Neuronal stem cell (in vitro differentiated cells): ENCODE data around the gene EMC1.

ENCODE experiments used
- DNase-seq: peaks from one replicate; pipeline ENCODE4 v3.0.0-alpha.2; 2013; ENCODE audit warnings: low spot score
- H2AFZ ChIP-seq: one replicate; pipeline ENCODE4 v1.6.1; 2013; ENCODE audit warnings: mild to moderate bottlenecking, low read length, inconsistent platforms
- H2AK5ac ChIP-seq: 2 replicates; pipeline ENCODE4 v1.6.1; 2013; ENCODE audit warnings: low read depth, mild to moderate bottlenecking, inconsistent platforms, low read length, moderate library complexity, mixed read lengths
- H2BK120ac ChIP-seq: 2 replicates; pipeline ENCODE4 v1.6.1; 2013; ENCODE audit warnings: low read depth, mild to moderate bottlenecking, inconsistent platforms, low read length, moderate library complexity, mixed read lengths
- H2BK12ac ChIP-seq: one replicate; pipeline ENCODE4 v1.6.1; 2013; ENCODE audit warnings: low read length, inconsistent platforms
- H2BK15ac ChIP-seq: 2 replicates; pipeline ENCODE4 v1.6.1; 2013; ENCODE audit warnings: mild to moderate bottlenecking, low read length, inconsistent platforms, mixed read lengths
- H2BK5ac ChIP-seq: one replicate; pipeline ENCODE4 v1.6.1; 2013; ENCODE audit warnings: inconsistent platforms, mild to moderate bottlenecking, low read length, moderate library complexity
- H3K14ac ChIP-seq: one replicate; pipeline ENCODE4 v1.6.1; 2013; ENCODE audit warnings: low read length, inconsistent platforms
- H3K18ac ChIP-seq: 2 replicates; pipeline ENCODE4 v1.6.1; 2013; ENCODE audit warnings: low read length, inconsistent platforms
- H3K23ac ChIP-seq: 2 replicates; pipeline ENCODE4 v1.6.1; 2013; ENCODE audit warnings: low read depth, mild to moderate bottlenecking, mixed read lengths, low read length, inconsistent platforms; ENCODE audit not compliant: poor library complexity
- H3K27ac ChIP-seq: replicated peaks from 3 replicates; pipeline ENCODE4 v1.5.1; 2013; ENCODE audit warnings: low read length, inconsistent platforms
- H3K27me3 ChIP-seq, 3 experiments: 2 replicates each; pipeline ENCODE4 v1.6.1; 2013; ENCODE audit warnings: low read length in 3 of 3, mild to moderate bottlenecking in 2 of 3, inconsistent platforms in 1 of 3, low read depth in 1 of 3, mixed read lengths in 1 of 3, moderate library complexity in 1 of 3; ENCODE audit not compliant: control insufficient read depth in 3 of 3, insufficient read depth in 3 of 3
- H3K36me3 ChIP-seq, 2 donors: replicated peaks in 1 of 2; 2 replicates each; pipeline ENCODE4 v1.6.1; 2013; ENCODE audit warnings: low read length in 2 of 2; ENCODE audit not compliant: control insufficient read depth in 2 of 2, insufficient read depth in 2 of 2
- H3K4ac ChIP-seq: 2 replicates; pipeline ENCODE4 v1.6.1; 2013; ENCODE audit warnings: inconsistent platforms, mild to moderate bottlenecking, low read length, moderate library complexity
- H3K4me1 ChIP-seq, 2 donors: 1 replicate in 1 of 2; 2 replicates in 1 of 2; pipeline ENCODE4 v1.6.1; 2013; ENCODE audit warnings: low read length in 2 of 2, low read depth in 1 of 2; ENCODE audit not compliant: control insufficient read depth in 2 of 2, insufficient read depth in 1 of 2
- H3K4me2 ChIP-seq: one replicate; pipeline ENCODE4 v1.6.1; 2013; ENCODE audit warnings: mild to moderate bottlenecking, low read length, inconsistent platforms; ENCODE audit not compliant: insufficient read depth, poor library complexity, severe bottlenecking
- H3K4me3 ChIP-seq, 2 donors: 2 replicates each; pipeline ENCODE4 v1.5.1; 2013; ENCODE audit warnings: low read length in 2 of 2, mild to moderate bottlenecking in 2 of 2, inconsistent platforms in 1 of 2, moderate library complexity in 1 of 2
- H3K79me1 ChIP-seq: one replicate; pipeline ENCODE4 v1.6.1; 2013; ENCODE audit warnings: low read depth, mild to moderate bottlenecking, inconsistent platforms, low read length, moderate library complexity
- H3K9ac ChIP-seq: one replicate; pipeline ENCODE4 v1.6.1; 2013; ENCODE audit warnings: mild to moderate bottlenecking, low read depth, low read length, inconsistent platforms; ENCODE audit not compliant: poor library complexity
- H3K9me3 ChIP-seq, 2 donors: replicated peaks in 1 of 2; 2 replicates each; pipeline versions ENCODE3 to v1.6.1; 2013; ENCODE audit warnings: low read length in 2 of 2, mild to moderate bottlenecking in 2 of 2, inconsistent platforms in 1 of 2, low read depth in 1 of 2, mixed read lengths in 1 of 2, moderate library complexity in 1 of 2; ENCODE audit not compliant: control insufficient read depth in 2 of 2, insufficient read depth in 1 of 2
- H4K8ac ChIP-seq: one replicate; pipeline ENCODE4 v1.6.1; 2013; ENCODE audit warnings: low read depth, mild to moderate bottlenecking, inconsistent platforms, low read length, moderate library complexity
- H4K91ac ChIP-seq: one replicate; pipeline ENCODE4 v1.6.1; 2013; ENCODE audit warnings: low read length, low read depth, mild to moderate bottlenecking, inconsistent platforms; ENCODE audit not compliant: poor library complexity
- WGBS, 2 donors: extraction: QIAGEN DNeasy Blood & Tissue Kit; methylation state at CpG; one replicate each; pipeline ENCODE4 v1.1.7; 2013; ENCODE audit warnings: missing lambda C conversion rate in 2 of 2, mixed read lengths in 1 of 2; ENCODE audit not compliant: insufficient read length in 2 of 2, insufficient replicate concordance in 1 of 2; ENCODE audit errors: extremely low coverage in 2 of 2; 5-methylcytosine and 5-hydroxymethylcytosine counted together

Gene EMC1

DNA sequence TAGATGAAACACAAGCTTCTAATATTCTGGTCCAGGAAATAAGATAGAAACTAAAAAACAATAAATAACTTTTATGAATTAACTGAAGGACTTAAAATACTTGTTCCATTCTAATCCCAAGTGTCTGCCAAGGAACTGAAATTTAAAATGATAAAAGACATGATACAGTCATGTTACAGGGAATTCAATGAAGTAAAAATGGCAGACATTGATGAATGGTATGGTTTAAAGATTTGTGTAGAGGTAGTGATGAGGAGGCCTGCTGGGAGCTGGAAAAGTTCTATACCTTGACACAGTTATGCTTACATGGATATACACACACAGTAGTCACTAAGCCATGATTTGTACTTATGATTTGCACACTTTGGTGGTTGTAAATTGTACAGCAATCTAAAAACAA, 39.2 kb downstream of the EMC1 start:
- no peak overlapping the region for H3K9ac ChIP-seq
- H3K18ac ChIP-seq = no peak overlapping the region
- H3K36me3 ChIP-seq = peaks cover 0 to 57% of the 10 kb centered on the region in 2 donors
- no peak overlapping the region for H2AFZ ChIP-seq
- peaks cover 6 to 8% of the 10 kb centered on the region in 2 donors for H3K4me1 ChIP-seq
- no peak overlapping the region for H3K23ac ChIP-seq
- H3K9me3 ChIP-seq = no peaks in the 10 kb centered on the region
- no peaks in the 10 kb centered on the region for H3K27me3 ChIP-seq
- no peak overlapping the region for H2BK120ac ChIP-seq
- H3K4me2 ChIP-seq = no peak overlapping the region
- peaks cover 6% of the 10 kb centered on the region for H3K79me1 ChIP-seq
- no peak overlapping the region for H2BK15ac ChIP-seq
- no peak overlapping the region for H3K14ac ChIP-seq
- no peak overlapping the region for H3K4me3 ChIP-seq
- H2BK5ac ChIP-seq = no peak overlapping the region
- no peak overlapping the region for H3K27ac ChIP-seq
- H2AK5ac ChIP-seq = no peak overlapping the region
- no peak overlapping the region for H3K4ac ChIP-seq
- no peak for DNase-seq
- H2BK12ac ChIP-seq = no peak overlapping the region
- H4K8ac ChIP-seq = no peak overlapping the region
- no peak overlapping the region for H4K91ac ChIP-seq

DNA sequence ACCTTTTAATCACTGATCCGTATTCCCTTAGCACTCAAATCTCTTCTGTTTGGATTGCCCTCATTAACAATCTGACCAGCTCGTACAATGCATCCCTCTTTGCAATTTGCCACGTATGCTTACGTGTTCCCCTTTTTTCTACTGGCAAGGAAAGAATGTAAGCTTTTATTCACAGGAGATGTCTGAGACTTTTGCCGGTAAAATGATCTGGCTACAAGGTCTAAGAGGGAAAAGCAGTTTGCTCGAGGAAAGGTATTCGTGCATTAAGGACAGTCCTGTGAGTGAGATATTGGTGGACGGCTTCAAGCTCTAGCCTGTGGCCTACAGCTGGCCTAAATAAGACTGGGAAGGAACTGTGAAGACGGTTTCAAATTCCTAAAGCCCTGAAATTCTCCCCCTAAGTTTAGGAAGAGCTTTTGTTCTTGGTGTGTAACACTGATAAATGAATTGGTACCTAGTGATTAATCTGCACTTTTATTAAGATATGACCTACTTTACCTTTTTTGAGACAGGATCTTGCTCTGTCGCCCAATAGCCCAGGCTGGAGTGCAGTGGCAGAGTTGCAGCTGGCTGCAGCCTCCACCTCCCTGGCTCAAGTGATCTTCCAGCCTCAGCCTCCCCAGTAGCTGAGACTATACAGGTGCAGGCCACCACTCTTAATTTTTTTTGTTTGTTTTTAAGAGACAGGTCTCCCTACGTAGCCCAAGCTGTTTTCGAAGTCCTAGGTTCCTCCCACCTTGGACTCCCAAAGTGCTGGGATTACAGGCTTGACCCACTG, 40.4 kb downstream of the EMC1 start:
- H3K23ac ChIP-seq = no peak overlapping the region
- H3K27me3 ChIP-seq = no peaks in the 10 kb centered on the region
- peak overlapping the region; percentile 88 for H2AFZ ChIP-seq
- no peak overlapping the region for H4K91ac ChIP-seq
- no peaks in the 10 kb centered on the region for H3K9me3 ChIP-seq
- H3K36me3 ChIP-seq = peaks cover 0 to 45% of the 10 kb centered on the region in 2 donors
- WGBS, 2 donors = no CpG with 5 or more reads among the region's 12 CpGs
- no peak overlapping the region for H2AK5ac ChIP-seq
- no peak overlapping the region for H3K18ac ChIP-seq
- no peak overlapping the region for H2BK12ac ChIP-seq
- H3K14ac ChIP-seq = no peak overlapping the region
- H3K4ac ChIP-seq = no peak overlapping the region
- peak overlapping the region; percentile 66 for H3K4me2 ChIP-seq
- H3K79me1 ChIP-seq = peaks cover 6% of the 10 kb centered on the region
- H2BK5ac ChIP-seq = no peak overlapping the region
- peaks cover 7 to 8% of the 10 kb centered on the region in 2 donors for H3K4me1 ChIP-seq
- H2BK15ac ChIP-seq = no peak overlapping the region
- peak overlapping the region; percentile 75 to 96 for H3K4me3 ChIP-seq
- DNase-seq = no peak
- H3K27ac ChIP-seq = peak overlapping the region; percentile 67
- no peak overlapping the region for H3K9ac ChIP-seq
- no peak overlapping the region for H4K8ac ChIP-seq
- no peak overlapping the region for H2BK120ac ChIP-seq

DNA sequence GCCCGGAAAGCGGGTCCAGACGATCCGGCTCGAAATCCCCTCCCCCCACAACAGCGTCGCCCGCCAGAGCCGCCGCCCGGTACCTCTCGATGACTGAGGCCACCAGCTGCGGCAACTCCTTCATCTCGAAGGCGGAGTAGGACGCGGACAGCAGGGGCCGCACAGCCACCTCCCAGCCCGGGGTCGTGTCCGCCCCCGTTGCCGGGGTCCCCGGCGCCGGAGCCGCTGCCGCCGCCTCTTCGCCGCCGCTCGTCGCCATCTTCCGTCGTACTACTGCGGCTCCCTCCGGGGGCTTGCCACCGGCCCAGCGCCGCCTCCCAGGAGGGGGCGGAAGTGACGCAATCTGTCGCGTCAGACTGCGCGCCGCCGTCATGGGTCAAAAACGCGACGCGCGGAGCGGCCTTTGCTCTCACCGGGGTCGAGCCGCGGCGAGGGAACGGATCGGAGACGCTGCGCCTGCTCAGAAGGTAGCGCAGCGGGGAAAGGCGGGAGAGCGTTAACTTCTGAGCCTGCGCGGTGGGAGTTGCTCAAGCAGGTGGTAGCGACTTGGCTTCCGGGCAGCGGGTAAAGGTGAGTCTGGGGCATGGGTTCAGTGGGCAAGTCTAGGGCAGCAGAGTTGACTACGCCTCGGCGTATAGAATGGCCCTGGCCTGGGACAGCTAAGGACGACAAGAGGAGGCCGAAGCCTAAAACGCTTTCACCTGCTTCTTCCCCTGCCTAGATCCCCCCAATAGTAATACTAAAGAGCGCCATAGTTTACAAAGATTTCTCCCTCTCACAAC, 41.1 kb downstream of the EMC1 start, which contains the start of gene UBR4:
UBR4 (minus strand) TSS at position 277 of the 782 bp plus-strand sequence; CDS start at position 259, 18 bp downstream.
- peaks cover 6% of the 10 kb centered on the region for H3K79me1 ChIP-seq
- no peaks in the 10 kb centered on the region for H3K9me3 ChIP-seq
- H3K4ac ChIP-seq = no peak within 1 kb of the TSS
- peak within 1 kb of the TSS; percentile 88 for H2AFZ ChIP-seq
- peak within 1 kb of the TSS; percentile 75 for H3K23ac ChIP-seq
- peaks cover 0 to 37% of the 10 kb centered on the region in 2 donors for H3K36me3 ChIP-seq
- peaks cover 8% of the 10 kb centered on the region in 2 donors for H3K4me1 ChIP-seq
- H3K27ac ChIP-seq = peak within 1 kb of the TSS; percentile 80
- no peak within 1 kb of the TSS for H2BK15ac ChIP-seq
- WGBS, 2 donors = no CpG with 5 or more reads among the region's 80 CpGs
- peak within 1 kb of the TSS; percentile 98 for H3K9ac ChIP-seq
- peak within 1 kb of the TSS; percentile 90 for H3K4me2 ChIP-seq
- peak within 1 kb of the TSS; percentile 75 to 96 for H3K4me3 ChIP-seq
- H2BK12ac ChIP-seq = peak within 1 kb of the TSS; percentile 18
- peak within 1 kb of the TSS; percentile 78 for H2BK120ac ChIP-seq
- H3K18ac ChIP-seq = peak within 1 kb of the TSS; percentile 98
- peak within 1 kb of the TSS; percentile 78 for H3K14ac ChIP-seq
- H3K27me3 ChIP-seq = no peaks in the 10 kb centered on the region
- peak within 1 kb of the TSS; percentile 86 for H2AK5ac ChIP-seq
- no peak within 1 kb of the TSS for H4K91ac ChIP-seq
- peak within 1 kb of the TSS; percentile 21 for H4K8ac ChIP-seq
- peak; percentile 96 for DNase-seq
- H2BK5ac ChIP-seq = peak within 1 kb of the TSS; percentile 94

DNA sequence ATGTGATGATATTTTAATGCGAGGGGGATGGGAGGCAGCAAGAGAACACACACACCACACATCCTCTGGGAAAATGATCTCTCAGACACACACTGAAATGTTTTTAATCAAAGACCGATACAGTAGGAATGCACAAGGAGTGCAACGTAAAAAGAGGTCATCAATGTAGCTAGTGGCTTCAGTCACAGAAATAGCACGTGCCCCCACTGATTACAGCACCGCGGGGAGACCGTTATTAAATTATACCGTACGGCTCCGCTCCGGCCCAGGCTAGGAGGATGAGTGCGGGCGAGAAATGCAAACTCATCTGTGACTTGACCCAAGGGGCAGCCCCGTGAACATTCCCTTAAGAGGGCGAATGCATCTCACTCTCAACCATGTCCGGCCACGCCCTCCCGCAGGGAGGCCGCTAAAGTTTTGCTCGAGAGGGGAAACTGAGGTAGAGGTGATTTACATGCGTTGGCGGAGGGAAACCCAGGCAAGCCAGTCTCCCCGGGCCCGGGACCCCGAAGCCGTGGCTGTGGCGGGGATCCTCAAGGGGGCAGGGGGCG, 41.8 kb downstream of the EMC1 start:
- H3K4me3 ChIP-seq = peak overlapping the region; percentile 75 to 96
- H2BK12ac ChIP-seq = peak overlapping the region; percentile 18
- no peak overlapping the region for H3K4ac ChIP-seq
- peak overlapping the region; percentile 98 for H3K18ac ChIP-seq
- H3K4me2 ChIP-seq = peak overlapping the region; percentile 90
- H2BK15ac ChIP-seq = no peak overlapping the region
- H3K4me1 ChIP-seq = peaks cover 8% of the 10 kb centered on the region in 2 donors
- peaks cover 0 to 32% of the 10 kb centered on the region in 2 donors for H3K36me3 ChIP-seq
- H3K14ac ChIP-seq = peak overlapping the region; percentile 78
- no peak overlapping the region for H4K91ac ChIP-seq
- WGBS, 2 donors = no CpG with 5 or more reads among the region's 28 CpGs
- H4K8ac ChIP-seq = no peak overlapping the region
- peak overlapping the region; percentile 75 for H3K23ac ChIP-seq
- peak overlapping the region; percentile 88 for H2AFZ ChIP-seq
- H3K79me1 ChIP-seq = peaks cover 6% of the 10 kb centered on the region
- no peaks in the 10 kb centered on the region for H3K9me3 ChIP-seq
- no peaks in the 10 kb centered on the region for H3K27me3 ChIP-seq
- H2BK120ac ChIP-seq = peak overlapping the region; percentile 78
- peak overlapping the region; percentile 80 for H3K9ac ChIP-seq
- peak overlapping the region; percentile 94 for H2BK5ac ChIP-seq
- peak overlapping the region; percentile 80 for H3K27ac ChIP-seq
- H2AK5ac ChIP-seq = peak overlapping the region; percentile 86
- no peak for DNase-seq
